ENCODE results near the gene ZBTB24.
"Not testable (repeated sequence)": the region's sequence is repeated elsewhere in the genome, so short reads cannot be mapped to it uniquely, and the experiment has no call there.

- TF ChIP-seq, protein P1, sequence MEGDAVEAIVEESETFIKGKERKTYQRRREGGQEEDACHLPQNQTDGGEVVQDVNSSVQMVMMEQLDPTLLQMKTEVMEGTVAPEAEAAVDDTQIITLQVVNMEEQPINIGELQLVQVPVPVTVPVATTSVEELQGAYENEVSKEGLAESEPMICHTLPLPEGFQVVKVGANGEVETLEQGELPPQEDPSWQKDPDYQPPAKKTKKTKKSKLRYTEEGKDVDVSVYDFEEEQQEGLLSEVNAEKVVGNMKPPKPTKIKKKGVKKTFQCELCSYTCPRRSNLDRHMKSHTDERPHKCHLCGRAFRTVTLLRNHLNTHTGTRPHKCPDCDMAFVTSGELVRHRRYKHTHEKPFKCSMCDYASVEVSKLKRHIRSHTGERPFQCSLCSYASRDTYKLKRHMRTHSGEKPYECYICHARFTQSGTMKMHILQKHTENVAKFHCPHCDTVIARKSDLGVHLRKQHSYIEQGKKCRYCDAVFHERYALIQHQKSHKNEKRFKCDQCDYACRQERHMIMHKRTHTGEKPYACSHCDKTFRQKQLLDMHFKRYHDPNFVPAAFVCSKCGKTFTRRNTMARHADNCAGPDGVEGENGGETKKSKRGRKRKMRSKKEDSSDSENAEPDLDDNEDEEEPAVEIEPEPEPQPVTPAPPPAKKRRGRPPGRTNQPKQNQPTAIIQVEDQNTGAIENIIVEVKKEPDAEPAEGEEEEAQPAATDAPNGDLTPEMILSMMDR (IDR thresholded peaks at IDR 0.05 in 4 of 5, conservative IDR thresholded peaks at IDR 0.05 in 1 of 5), result not testable (repeated sequence)
- TF ChIP-seq POLR2A (IDR thresholded peaks at IDR 0.05), result not testable (repeated sequence)
These were observed 21.8 kb downstream of the ZBTB24 start for GRCh38 chr6:109461205-109461604.
